Panc1 (cell line): ENCODE data around the gene SHC1. TPM values are rescaled to one million over a fixed set of nuclear protein-coding genes. Genes with fewer than 3 reads are reported as not detected.

Experiments used
- ATAC-seq: fragments of 200-7000 bp; cut with Tn5 transposase; 2 replicates; pipeline ENCODE4 v1.9.1; 2020; ENCODE audit warnings: mild to moderate bottlenecking, moderate library complexity
- BruUV-seq: library from RNA; stranded (reverse); fragments of 400-500 nt; replicated peaks from 2 replicates; lab custom pipeline; 2021; lab: Mats Ljungman, UMichigan
- CTCF ChIA-PET: fragments of 300-600 bp; sonication (Branson Sonifier 250); formaldehyde crosslinking; loops from one replicate; lab custom pipeline; 2022; ENCODE audit warnings: antibody characterized with exemption; lab: Charles Lee
- POLR2A ChIA-PET: fragments of 300-600 bp; sonication (Branson Sonifier 250); formaldehyde crosslinking; loops from one replicate; lab custom pipeline; 2022; ENCODE audit warnings: antibody characterized with exemption; lab: Charles Lee
- DNase-seq: peaks from one replicate; pipeline ENCODE4 v3.0.0-alpha.2; 2010; ENCODE audit warnings: low read depth, low spot score
- H3K27ac ChIP-seq: 2 replicates; pipeline ENCODE4 v1.5.1; 2011; ENCODE audit warnings: mild to moderate bottlenecking, low read length, inconsistent platforms
- H3K27me3 ChIP-seq: fragments of 200-500 bp; sonication (Bioruptor generic); 2 replicates; pipeline ENCODE4 v1.6.0; 2014; ENCODE audit warnings: low read length, inconsistent platforms; ENCODE audit not compliant: control insufficient read depth, insufficient read depth
- H3K36me3 ChIP-seq: fragments of 200-500 bp; sonication (Bioruptor generic); 2 replicates; pipeline ENCODE4 v1.5.1; 2014; ENCODE audit warnings: inconsistent platforms, mild to moderate bottlenecking, low read length, moderate library complexity; ENCODE audit not compliant: control insufficient read depth, insufficient read depth
- H3K4me1 ChIP-seq: 2 replicates; pipeline ENCODE4 v1.5.1; 2011; ENCODE audit warnings: inconsistent platforms, mild to moderate bottlenecking, low read length, moderate library complexity; ENCODE audit not compliant: control insufficient read depth, insufficient read depth
- H3K4me3 ChIP-seq, 2 experiments: 2 replicates each; pipeline ENCODE4 v1.5.1; 2011 to 2012; ENCODE audit warnings: low read depth in 2 of 2, low read length in 2 of 2, mild to moderate bottlenecking in 2 of 2, inconsistent platforms in 1 of 2, moderate library complexity in 1 of 2
- H3K9me3 ChIP-seq: fragments of 200-500 bp; sonication (Bioruptor generic); 2 replicates; pipeline ENCODE4 v1.5.1; 2014; ENCODE audit warnings: low read depth, mild to moderate bottlenecking, inconsistent platforms, low read length, moderate library complexity; ENCODE audit not compliant: control insufficient read depth, insufficient read depth
- CTCF ChIP-seq: fragments of 450-650 bp; IDR thresholded peaks from 2 replicates; pipeline ENCODE4 v1.5.1; 2017; ENCODE audit warnings: mild to moderate bottlenecking
- POLR2AphosphoS5 ChIP-seq: IDR thresholded peaks from 2 replicates; pipeline ENCODE4 v1.6.1; 2012; ENCODE audit warnings: mild to moderate bottlenecking, low read depth, low read length, moderate library complexity
- SIN3A ChIP-seq: IDR thresholded peaks from 2 replicates; pipeline ENCODE4 v1.6.1; 2012; ENCODE audit warnings: low read depth, mild to moderate bottlenecking, low read length, moderate library complexity, borderline replicate concordance; ENCODE audit not compliant: insufficient read depth
- TCF7L2 ChIP-seq: IDR thresholded peaks from 2 replicates; pipeline ENCODE4 v1.6.1; 2011; ENCODE audit warnings: mild to moderate bottlenecking, low read depth, low read length, inconsistent platforms
- in situ Hi-C: cut with HindIII; loops from 2 replicates; pipeline ENCODE4 v1.10.0; 2016; ENCODE audit warnings: low sequenced_read_pairs, low pct_unique_long_range_greater_than_20kb
- intact Hi-C: fragments of 100-400 bp; cut with micrococcal nuclease; formaldehyde crosslinking; loops from one replicate; pipeline ENCODE4 v1.10.0; 2022; ENCODE audit not compliant: unreplicated experiment
- total RNA-seq: library from RNA; stranded (reverse); gene quantifications from one replicate; pipeline ENCODE4 v1.2.1, GENCODE V29; 2021; ENCODE audit not compliant: unreplicated experiment
- TF ChIP-seq, protein P1 (sequence below), 2 experiments: IDR thresholded peaks; 2 replicates each; pipeline ENCODE4 v1.6.1; 2011 to 2012; ENCODE audit warnings: low read depth in 2 of 2, control low read depth in 1 of 2, low read length in 1 of 2, mild to moderate bottlenecking in 1 of 2, moderate library complexity in 1 of 2; ENCODE audit not compliant: insufficient read depth in 1 of 2

SHC1 gene
- total RNA-seq, 1 experiment from 2014 or later: 373 TPM

DNA sequence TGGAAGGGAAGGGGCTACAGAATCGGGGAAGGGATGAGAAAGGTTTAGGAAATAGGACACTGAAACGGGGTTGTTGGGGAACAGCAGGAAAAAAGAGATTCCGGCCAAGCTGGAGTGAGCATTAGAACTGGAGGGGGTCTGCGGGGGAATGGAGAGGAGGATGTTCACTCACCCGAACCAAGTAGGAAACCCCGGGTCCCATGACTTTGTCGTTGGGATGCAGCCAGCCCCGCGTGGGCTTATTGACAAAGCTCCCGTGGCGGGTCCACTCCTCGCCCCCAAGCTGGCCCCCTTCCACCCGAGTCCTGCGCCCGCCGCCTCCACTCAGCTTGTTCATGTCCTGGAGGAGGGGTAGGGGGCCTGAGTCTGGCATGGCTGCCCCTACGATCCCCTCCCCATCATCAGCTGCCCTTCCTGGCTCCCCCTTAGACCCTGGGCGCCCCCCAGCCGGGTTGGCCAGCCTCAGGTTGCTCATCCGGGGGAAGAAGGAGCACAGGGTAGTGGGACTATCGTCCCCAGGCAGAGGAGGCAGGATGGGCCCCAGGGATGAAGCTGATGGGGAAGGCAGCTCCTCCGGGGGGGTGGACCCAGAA is 591 bp downstream of the SHC1 start:
- Histone ChIP-seq H3K4me3 (peak overlapping the region; percentile 77 to 88), H3K4me1 (peaks cover 43% of the 10 kb centered on the region), H3K36me3 (peaks cover 6% of the 10 kb centered on the region), H3K27me3 (no peaks in the 10 kb centered on the region), H3K9me3 (no peaks in the 10 kb centered on the region), H3K27ac (peak overlapping the region; percentile 98)
- DNase-seq (no peak), ATAC-seq (no peak)
- intact Hi-C loops (no loop called here), in situ Hi-C loops (no loop called here)
- ChIA-PET CTCF (interaction anchor here (0.6 to 0.9 kb wide), 3 partner anchors 9 to 166 kb away, joined by 4 to 11 read pairs (median 4); partner anchors contain the start of genes PYGO2 and SLC50A1), POLR2A (interaction anchor here (0.6 to 1.1 kb wide), 5 partner anchors 9 to 131 kb away, joined by 3 to 15 read pairs (median 4); partner anchors contain the start of genes LENEP, PMVK and PYGO2)
- BruUV-seq: no TSS peak
- TF ChIP-seq, protein P1, sequence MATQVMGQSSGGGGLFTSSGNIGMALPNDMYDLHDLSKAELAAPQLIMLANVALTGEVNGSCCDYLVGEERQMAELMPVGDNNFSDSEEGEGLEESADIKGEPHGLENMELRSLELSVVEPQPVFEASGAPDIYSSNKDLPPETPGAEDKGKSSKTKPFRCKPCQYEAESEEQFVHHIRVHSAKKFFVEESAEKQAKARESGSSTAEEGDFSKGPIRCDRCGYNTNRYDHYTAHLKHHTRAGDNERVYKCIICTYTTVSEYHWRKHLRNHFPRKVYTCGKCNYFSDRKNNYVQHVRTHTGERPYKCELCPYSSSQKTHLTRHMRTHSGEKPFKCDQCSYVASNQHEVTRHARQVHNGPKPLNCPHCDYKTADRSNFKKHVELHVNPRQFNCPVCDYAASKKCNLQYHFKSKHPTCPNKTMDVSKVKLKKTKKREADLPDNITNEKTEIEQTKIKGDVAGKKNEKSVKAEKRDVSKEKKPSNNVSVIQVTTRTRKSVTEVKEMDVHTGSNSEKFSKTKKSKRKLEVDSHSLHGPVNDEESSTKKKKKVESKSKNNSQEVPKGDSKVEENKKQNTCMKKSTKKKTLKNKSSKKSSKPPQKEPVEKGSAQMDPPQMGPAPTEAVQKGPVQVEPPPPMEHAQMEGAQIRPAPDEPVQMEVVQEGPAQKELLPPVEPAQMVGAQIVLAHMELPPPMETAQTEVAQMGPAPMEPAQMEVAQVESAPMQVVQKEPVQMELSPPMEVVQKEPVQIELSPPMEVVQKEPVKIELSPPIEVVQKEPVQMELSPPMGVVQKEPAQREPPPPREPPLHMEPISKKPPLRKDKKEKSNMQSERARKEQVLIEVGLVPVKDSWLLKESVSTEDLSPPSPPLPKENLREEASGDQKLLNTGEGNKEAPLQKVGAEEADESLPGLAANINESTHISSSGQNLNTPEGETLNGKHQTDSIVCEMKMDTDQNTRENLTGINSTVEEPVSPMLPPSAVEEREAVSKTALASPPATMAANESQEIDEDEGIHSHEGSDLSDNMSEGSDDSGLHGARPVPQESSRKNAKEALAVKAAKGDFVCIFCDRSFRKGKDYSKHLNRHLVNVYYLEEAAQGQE (IDR thresholded peaks at IDR 0.05; ENCODE audit: insufficient read depth in 1 of 2, low read depth in 2 of 2, low read length in 1 of 2): no peak
- no peak for TF ChIP-seq TCF7L2
- TF ChIP-seq CTCF: no peak
- 0 out of 2 replicates have a peak, but pooled peaks have one; percentile 24 for TF ChIP-seq SIN3A
- TF ChIP-seq POLR2AphosphoS5: no peak; the same call in 1 of the 2 replicates

DNA sequence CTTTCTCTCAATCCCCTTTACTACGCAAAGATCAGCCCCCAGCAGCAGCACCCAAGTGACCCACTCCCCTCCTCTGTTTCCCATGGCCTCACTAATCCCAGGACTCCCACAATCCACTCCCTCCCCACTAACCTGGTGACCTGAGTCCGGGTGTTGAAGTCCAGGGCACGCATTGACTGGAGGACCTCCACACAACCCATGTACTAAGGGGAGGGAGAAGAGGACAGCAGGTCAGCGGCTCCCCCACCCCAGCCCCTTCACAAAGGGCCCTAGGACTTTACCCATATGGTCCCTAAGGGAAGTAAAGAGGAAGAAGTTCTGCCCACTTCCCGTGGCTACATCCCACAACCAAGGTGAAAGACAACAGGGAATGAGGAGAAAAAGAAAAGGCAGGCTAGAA is 1.3 kb downstream of the SHC1 start:
- ATAC-seq (no peak), DNase-seq (no peak)
- CTCF ChIA-PET: interaction anchor here (0.6 kb wide), 1 partner anchor 91 kb away, joined by 11 read pairs; no protein-coding TSS in a partner anchor
- POLR2A ChIA-PET: no interaction called here
- intact Hi-C loops (no loop called here), in situ Hi-C loops (no loop called here)
- peak overlapping the region; percentile 77 to 88 for H3K4me3 ChIP-seq
- H3K4me1 ChIP-seq: peaks cover 43% of the 10 kb centered on the region
- no peaks in the 10 kb centered on the region for H3K27me3 ChIP-seq
- BruUV-seq: no TSS peak
- H3K9me3 ChIP-seq: no peaks in the 10 kb centered on the region
- peak overlapping the region; percentile 98 for H3K27ac ChIP-seq
- TF ChIP-seq POLR2AphosphoS5 (no peak), SIN3A (no peak), TCF7L2 (no peak), CTCF (no peak)
- TF ChIP-seq, protein P1 (IDR thresholded peaks at IDR 0.05; ENCODE audit: insufficient read depth in 1 of 2, low read depth in 2 of 2, low read length in 1 of 2): no peak
- H3K36me3 ChIP-seq: peaks cover 6% of the 10 kb centered on the region
